Gastrocnemius medialis (tissue), 4 donors: Measurements from ENCODE around the gene PLCB3. TPM values are rescaled to one million over a fixed set of nuclear protein-coding genes. Genes with fewer than 3 reads are reported as not detected.

Source experiments
- ATAC-seq, 2 donors: fragments of 150-250 bp; one replicate each; pipeline ENCODE4 v1.9.1; 2016
- DNase-seq, 2 donors: peaks; one replicate each; pipeline ENCODE4 v3.0.0-alpha.2; 2019
- H3K27ac ChIP-seq, 4 donors: fragments of 200-600 bp; sonication (generic); 1 replicate in 1 of 4; 2 replicates in 3 of 4; pipeline ENCODE4 v1.5.1; 2016 to 2018; ENCODE audit warnings: mild to moderate bottlenecking in 2 of 4, moderate library complexity in 1 of 4
- H3K27me3 ChIP-seq, 3 donors: fragments of 200-600 bp; sonication (generic) in 2 of 3; 1 replicate in 1 of 3; 2 replicates in 2 of 3; pipeline versions ENCODE4 v1.5.1 to v1.6.0; 2016 to 2019; ENCODE audit warnings: mild to moderate bottlenecking in 1 of 3, moderate library complexity in 1 of 3
- H3K36me3 ChIP-seq, 2 donors: fragments of 200-600 bp; sonication (generic) in 1 of 2; one replicate each; pipeline ENCODE4 v1.5.1; 2017 to 2018
- H3K4me1 ChIP-seq, 2 donors: fragments of 200-600 bp; sonication (generic) in 1 of 2; one replicate each; pipeline ENCODE4 v1.5.1; 2016 to 2017; ENCODE audit warnings: mild to moderate bottlenecking in 2 of 2
- H3K4me3 ChIP-seq, 4 donors: fragments of 200-600 bp; sonication (generic) in 3 of 4; 1 replicate in 1 of 4; 2 replicates in 3 of 4; pipeline ENCODE4 v1.5.1; 2016 to 2019; ENCODE audit warnings: mild to moderate bottlenecking in 2 of 4
- H3K9me3 ChIP-seq, 3 donors: fragments of 200-600 bp; sonication (generic) in 2 of 3; 1 replicate in 1 of 3; 2 replicates in 2 of 3; pipeline ENCODE4 v1.5.1; 2016 to 2019
- CTCF ChIP-seq, 5 experiments: fragments of 450-650 bp in 3 of 5; fragments of 200-600 bp in 2 of 5; sonication (generic) in 2 of 5; IDR thresholded peaks in 4 of 5; conservative IDR thresholded peaks in 1 of 5; 1 replicate in 4 of 5; 2 replicates in 1 of 5; pipeline ENCODE4 v1.5.1; 2016 to 2019; ENCODE audit warnings: antibody characterized with exemption in 5 of 5, mild to moderate bottlenecking in 3 of 5, moderate library complexity in 3 of 5
- POLR2A ChIP-seq, 2 donors: fragments of 450-650 bp; IDR thresholded peaks; one replicate each; pipeline ENCODE4 v1.6.1; 2017; ENCODE audit warnings: antibody characterized with exemption in 2 of 2, mild to moderate bottlenecking in 2 of 2, moderate library complexity in 2 of 2
- in situ Hi-C, 4 donors: fragments of 200-750 bp; cut with MboI; loops; one replicate each; pipeline versions ENCODE4 v1.15.0 to v1.8.0; 2017; ENCODE audit warnings: low sequenced_read_pairs in 4 of 4
- intact Hi-C: fragments of 100-400 bp; cut with DNase I; formaldehyde crosslinking; loops from one replicate; pipeline ENCODE4 v1.15.1; 2023; ENCODE audit warnings: low total_unique reads
- total RNA-seq, 4 donors: library from RNA; depleted of rRNA; stranded (reverse); fragments of >200 nt; gene quantifications; one replicate each; pipeline versions ENCODE4 v1.1.0 to v1.2.3, GENCODE V29; 2016

PLCB3 gene
- total RNA-seq, 4 donors from 2014 or later, result 4.7 to 9.7 (median 6.2) TPM

GRCh38 chr11:64227405-64227956 is 23.8 kb upstream of the PLCB3 start:
- ATAC-seq (no peak), DNase-seq (no peak)
- H3K4me3 ChIP-seq, result peak overlapping the region; percentile 86 to 92 (median 88)
- intact Hi-C loops, result loop anchor here (2.0 to 5.0 kb wide), 2 partner anchors 41 to 60 kb away; partner anchors contain the start of genes MACROD1 and STIP1
- H3K27me3 ChIP-seq, result no peaks in the 10 kb centered on the region
- TF ChIP-seq CTCF (IDR thresholded peaks at IDR 0.05 in 4 of 5, conservative IDR thresholded peaks at IDR 0.05 in 1 of 5) (no peak), POLR2A (IDR thresholded peaks at IDR 0.05) (no peak)
- H3K9me3 ChIP-seq, result no peaks in the 10 kb centered on the region
- H3K27ac ChIP-seq, result peak overlapping the region; percentile 95 to 99 (median 96)
- peaks cover 47 to 53% of the 10 kb centered on the region in 2 donors for H3K4me1 ChIP-seq
- in situ Hi-C loops, result no loop called here
- H3K36me3 ChIP-seq, result no peaks in the 10 kb centered on the region

- Histone ChIP-seq H3K4me3 (peak overlapping the region in 3 of 4 donors; percentile 64 to 84 (median 76)), H3K4me1 (peaks cover 49 to 50% of the 10 kb centered on the region in 2 donors), H3K27me3 (no peaks in the 10 kb centered on the region), H3K9me3 (no peaks in the 10 kb centered on the region), H3K36me3 (no peaks in the 10 kb centered on the region), H3K27ac (peak overlapping the region; percentile 90 to 97 (median 92))
- DNase-seq (no peak), ATAC-seq (no peak)
- intact Hi-C loops, result loop anchor here (5.0 kb wide), 1 partner anchor 62 kb away; the partner anchor contains the start of gene MACROD1
- in situ Hi-C loops, result no loop called here
- no peak for TF ChIP-seq CTCF (IDR thresholded peaks at IDR 0.05 in 4 of 5, conservative IDR thresholded peaks at IDR 0.05 in 1 of 5)
- no peak for TF ChIP-seq POLR2A (IDR thresholded peaks at IDR 0.05)
These were observed 22.1 kb upstream of the PLCB3 start for GRCh38 chr11:64229090-64229743.

DNA sequence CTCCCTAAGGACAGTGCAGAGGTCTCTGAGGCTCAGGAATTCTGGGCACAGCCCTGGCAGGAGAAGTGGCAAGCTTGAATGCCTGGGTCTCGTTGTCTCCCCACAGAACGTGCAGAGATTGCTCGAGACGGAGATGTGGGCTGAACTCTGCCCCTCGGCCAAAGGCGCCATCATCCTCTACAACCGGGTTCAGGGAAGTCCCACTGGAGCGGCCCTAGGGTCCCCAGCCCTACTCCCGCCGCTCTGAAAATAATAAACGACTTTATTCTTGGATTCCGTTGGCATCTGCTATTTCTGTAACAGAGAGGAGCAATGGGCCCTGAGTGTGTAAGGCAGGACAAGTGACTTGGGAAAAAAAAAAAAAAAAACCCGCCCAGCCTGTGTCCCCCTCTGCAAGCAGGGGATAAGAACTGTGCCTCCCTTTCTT is 21.6 kb upstream of the PLCB3 start:
- intact Hi-C loops, result loop anchor here (5.0 kb wide), 1 partner anchor 62 kb away; the partner anchor contains the start of gene MACROD1
- in situ Hi-C loops, result no loop called here
- no peaks in the 10 kb centered on the region for H3K36me3 ChIP-seq
- no peaks in the 10 kb centered on the region for H3K9me3 ChIP-seq
- ATAC-seq, result no peak
- H3K4me3 ChIP-seq, result peak overlapping the region; percentile 64 to 90 (median 80)
- H3K4me1 ChIP-seq, result peaks cover 44 to 48% of the 10 kb centered on the region in 2 donors
- peak overlapping the region; percentile 90 to 97 (median 92) for H3K27ac ChIP-seq
- TF ChIP-seq POLR2A (IDR thresholded peaks at IDR 0.05), result no peak
- no peak for TF ChIP-seq CTCF (IDR thresholded peaks at IDR 0.05 in 4 of 5, conservative IDR thresholded peaks at IDR 0.05 in 1 of 5)
- DNase-seq, result no peak
- no peaks in the 10 kb centered on the region for H3K27me3 ChIP-seq

- peak; percentile 86 to 90 for DNase-seq
- Histone ChIP-seq H3K9me3 (no peaks in the 10 kb centered on the region), H3K36me3 (no peaks in the 10 kb centered on the region), H3K4me1 (peaks cover 43 to 46% of the 10 kb centered on the region in 2 donors), H3K27me3 (no peaks in the 10 kb centered on the region), H3K27ac (peak within 1 kb of the TSS; percentile 90 to 97 (median 92)), H3K4me3 (peak within 1 kb of the TSS; percentile 64 to 90 (median 80))
- in situ Hi-C loops, result no loop called here
- TF ChIP-seq POLR2A (IDR thresholded peaks at IDR 0.05), result peak; percentile 48 to 50
- no peak for TF ChIP-seq CTCF (IDR thresholded peaks at IDR 0.05 in 4 of 5, conservative IDR thresholded peaks at IDR 0.05 in 1 of 5)
- ATAC-seq, result peak; percentile 60 to 72
- intact Hi-C loops, result no loop called here
These were observed 21.0 kb upstream of the PLCB3 start, which contains the start of gene DNAJC4 for GRCh38 chr11:64230171-64230984. Gene DNAJC4 (plus strand): TSS chr11:64230548. CDS start chr11:64230855, 307 bp downstream.
